Activated CD8-positive, alpha-beta memory T cell treated with anti-CD3 and anti-CD28 coated beads, Interleukin-2, amount 10 ng/mL, durations not matched to agents 7 days and 5 days (primary cell): Measurements from ENCODE around the gene PPM1J. TPM values are rescaled to one million over a fixed set of nuclear protein-coding genes. Genes with fewer than 3 reads are reported as not detected.

Experiments
- ATAC-seq: fragments of 150-1000 bp; cut with Tn5 transposase; one replicate; pipeline ENCODE4 v1.10.0; 2021; ENCODE audit warnings: moderate library complexity
- CTCF ChIA-PET: fragments of 350-600 bp; sonication (Branson Sonifier 250); formaldehyde crosslinking; loops from one replicate; lab custom pipeline; 2021; ENCODE audit warnings: antibody characterized with exemption; lab: Charles Lee
- DNase-seq: peaks from one replicate; pipeline ENCODE4 v3.0.0-alpha.2; 2020
- H3K27ac Mint-ChIP-seq: one replicate; pipeline ENCODE4 v1.8.0; 2021; ENCODE audit warnings: mild to moderate bottlenecking, mixed read lengths
- H3K27me3 Mint-ChIP-seq: one replicate; pipeline ENCODE4 v1.8.0; 2021; ENCODE audit warnings: mixed read lengths
- H3K36me3 Mint-ChIP-seq: one replicate; pipeline ENCODE4 v1.8.0; 2021; ENCODE audit warnings: mild to moderate bottlenecking, mixed read lengths
- H3K4me1 Mint-ChIP-seq: one replicate; pipeline ENCODE4 v1.8.0; 2021; ENCODE audit warnings: mixed read lengths
- H3K4me3 Mint-ChIP-seq: one replicate; pipeline ENCODE4 v1.8.0; 2021; ENCODE audit warnings: mild to moderate bottlenecking, moderate library complexity, mixed read lengths
- H3K9me3 Mint-ChIP-seq: one replicate; pipeline ENCODE4 v1.8.0; 2022; ENCODE audit warnings: low read depth, mixed read lengths
- total RNA-seq, 2 experiments: library from RNA; stranded (reverse); gene quantifications; one replicate each; pipeline ENCODE4 v1.2.3, GENCODE V29; 2021

The PPM1J gene
- total RNA-seq, 2 experiments from 2014 or later = 0.26 TPM; not detected in 1

GRCh38 chr1:112686835-112687234 lies 28.3 kb downstream of the PPM1J start:
- H3K36me3 Mint-ChIP-seq = peaks cover 26% of the 10 kb centered on the region
- ATAC-seq (no peak), DNase-seq (no peak)
- CTCF ChIA-PET = interaction anchor here (1.4 kb wide), 1 partner anchor 12 kb away, joined by 6 read pairs; the partner anchor contains the start of gene MOV10
- H3K27ac Mint-ChIP-seq = no peak overlapping the region
- H3K9me3 Mint-ChIP-seq = no peaks in the 10 kb centered on the region
- H3K4me3 Mint-ChIP-seq = no peak overlapping the region
- H3K4me1 Mint-ChIP-seq = peaks cover 15% of the 10 kb centered on the region
- no peaks in the 10 kb centered on the region for H3K27me3 Mint-ChIP-seq

- Mint-ChIP-seq H3K27me3 (no peaks in the 10 kb centered on the region), H3K36me3 (peaks cover 24% of the 10 kb centered on the region), H3K9me3 (no peaks in the 10 kb centered on the region), H3K4me1 (peaks cover 15% of the 10 kb centered on the region), H3K27ac (no peak overlapping the region), H3K4me3 (no peak overlapping the region)
- CTCF ChIA-PET = interaction anchor here (1.3 to 1.4 kb wide), 2 partner anchors 11 to 22 kb away, joined by 4 to 6 read pairs; partner anchors contain the start of gene MOV10
- ATAC-seq = no peak
- no peak for DNase-seq
These were observed 28.7 kb downstream of the PPM1J start for GRCh38 chr1:112686417-112686816.

- ATAC-seq (no peak), DNase-seq (no peak)
- H3K4me3 Mint-ChIP-seq = no peak overlapping the region
- H3K27ac Mint-ChIP-seq = no peak overlapping the region
- peaks cover 15% of the 10 kb centered on the region for H3K4me1 Mint-ChIP-seq
- peaks cover 25% of the 10 kb centered on the region for H3K36me3 Mint-ChIP-seq
- CTCF ChIA-PET = interaction anchor here (1.3 to 1.4 kb wide), 2 partner anchors 11 to 22 kb away, joined by 4 to 6 read pairs; partner anchors contain the start of gene MOV10
- no peaks in the 10 kb centered on the region for H3K9me3 Mint-ChIP-seq
- no peaks in the 10 kb centered on the region for H3K27me3 Mint-ChIP-seq
These were observed 29.2 kb downstream of the PPM1J start for GRCh38 chr1:112685913-112686312.

GRCh38 chr1:112678605-112679004 lies 36.5 kb downstream of the PPM1J start:
- CTCF ChIA-PET = no interaction called here
- Mint-ChIP-seq H3K4me3 (no peak overlapping the region), H3K27ac (peak overlapping the region; percentile 18), H3K4me1 (peaks cover 49% of the 10 kb centered on the region), H3K36me3 (peaks cover 34% of the 10 kb centered on the region), H3K9me3 (peaks cover 2% of the 10 kb centered on the region), H3K27me3 (no peaks in the 10 kb centered on the region)
- no peak for DNase-seq
- ATAC-seq = no peak

GRCh38 chr1:112677501-112677900 lies 37.6 kb downstream of the PPM1J start:
- ATAC-seq (no peak), DNase-seq (no peak)
- H3K27ac Mint-ChIP-seq = no peak overlapping the region
- H3K4me1 Mint-ChIP-seq = peaks cover 54% of the 10 kb centered on the region
- H3K9me3 Mint-ChIP-seq = peaks cover 2% of the 10 kb centered on the region
- no peaks in the 10 kb centered on the region for H3K27me3 Mint-ChIP-seq
- no peak overlapping the region for H3K4me3 Mint-ChIP-seq
- H3K36me3 Mint-ChIP-seq = peaks cover 35% of the 10 kb centered on the region
- CTCF ChIA-PET = no interaction called here

GRCh38 chr1:112676543-112676942 lies 38.6 kb downstream of the PPM1J start:
- CTCF ChIA-PET = interaction anchor here (1.0 kb wide), 1 partner anchor 32 kb away, joined by 3 read pairs; no protein-coding TSS in a partner anchor
- no peak overlapping the region for H3K4me3 Mint-ChIP-seq
- no peak for ATAC-seq

GRCh38 chr1:112675728-112676381 lies 39.3 kb downstream of the PPM1J start:
- H3K36me3 Mint-ChIP-seq = peaks cover 45% of the 10 kb centered on the region
- H3K27ac Mint-ChIP-seq = peak overlapping the region; percentile 75
- CTCF ChIA-PET = interaction anchor here (0.8 to 3.4 kb wide), 7 partner anchors 11 to 54 kb away, joined by 3 to 25 read pairs (median 7); partner anchors contain the start of genes PPM1J and RHOC

More at GRCh38 chr1:112676543-112676942, 38.6 kb downstream of the PPM1J start:
- Mint-ChIP-seq H3K27ac (no peak overlapping the region), H3K36me3 (peaks cover 40% of the 10 kb centered on the region), H3K9me3 (peaks cover 2% of the 10 kb centered on the region), H3K27me3 (no peaks in the 10 kb centered on the region), H3K4me1 (peaks cover 52% of the 10 kb centered on the region)
- DNase-seq = no peak

GRCh38 chr1:112674986-112675727 lies 40.0 kb downstream of the PPM1J start:
- Mint-ChIP-seq H3K27me3 (no peaks in the 10 kb centered on the region), H3K27ac (peak overlapping the region; percentile 97), H3K4me1 (peaks cover 52% of the 10 kb centered on the region), H3K36me3 (peaks cover 51% of the 10 kb centered on the region), H3K9me3 (peaks cover 2% of the 10 kb centered on the region), H3K4me3 (peak overlapping the region; percentile 95)
- CTCF ChIA-PET = interaction anchor here (0.5 to 3.4 kb wide), 15 partner anchors 10 to 1627 kb away, joined by 3 to 25 read pairs (median 4); partner anchors contain the start of genes CAPZA1, PPM1J, RHOC and ST7L
- DNase-seq = peak; percentile 54
- ATAC-seq = peak; percentile 56

More at GRCh38 chr1:112675728-112676381, 39.3 kb downstream of the PPM1J start:
- Mint-ChIP-seq H3K4me1 (peaks cover 52% of the 10 kb centered on the region), H3K4me3 (peak overlapping the region; percentile 74), H3K27me3 (no peaks in the 10 kb centered on the region), H3K9me3 (peaks cover 2% of the 10 kb centered on the region)
- ATAC-seq = no peak
- DNase-seq = no peak

GRCh38 chr1:112674440-112674985 lies 40.6 kb downstream of the PPM1J start, which contains the start of gene MOV10:
MOV10 (plus strand) TSS chr1:112674659; CDS start chr1:112674913, 254 bp downstream.
- H3K27ac Mint-ChIP-seq = peak within 1 kb of the TSS; percentile 97
- H3K27me3 Mint-ChIP-seq = no peaks in the 10 kb centered on the region
- peaks cover 49% of the 10 kb centered on the region for H3K4me1 Mint-ChIP-seq
- no peaks in the 10 kb centered on the region for H3K9me3 Mint-ChIP-seq
- CTCF ChIA-PET = interaction anchor here (0.5 to 3.4 kb wide), 15 partner anchors 10 to 1628 kb away, joined by 3 to 25 read pairs (median 4); partner anchors contain the start of genes CAPZA1, PPM1J, RHOC and ST7L
- H3K4me3 Mint-ChIP-seq = peak within 1 kb of the TSS; percentile 95
- ATAC-seq = peak; percentile 84
- peaks cover 54% of the 10 kb centered on the region for H3K36me3 Mint-ChIP-seq
- DNase-seq = peak; percentile 80

- no peaks in the 10 kb centered on the region for H3K27me3 Mint-ChIP-seq
- peak; percentile 5 for ATAC-seq
- no peaks in the 10 kb centered on the region for H3K9me3 Mint-ChIP-seq
- no peak for DNase-seq
- CTCF ChIA-PET = interaction anchor here (0.6 to 3.4 kb wide), 13 partner anchors 9 to 1496 kb away, joined by 3 to 25 read pairs (median 7); partner anchors contain the start of genes CAPZA1, PPM1J, RHOC and ST7L
- H3K27ac Mint-ChIP-seq = peak overlapping the region; percentile 97
- H3K4me1 Mint-ChIP-seq = peaks cover 50% of the 10 kb centered on the region
- peaks cover 58% of the 10 kb centered on the region for H3K36me3 Mint-ChIP-seq
- H3K4me3 Mint-ChIP-seq = peak overlapping the region; percentile 95
These were observed 41.3 kb downstream of the PPM1J start for GRCh38 chr1:112673592-112674439.

GRCh38 chr1:112672842-112673241 lies 42.3 kb downstream of the PPM1J start:
- CTCF ChIA-PET = interaction anchor here (1.3 to 3.4 kb wide), 5 partner anchors 11 to 171 kb away, joined by 5 to 25 read pairs (median 9); partner anchors contain the start of genes PPM1J and RHOC
- DNase-seq (no peak), ATAC-seq (no peak)
- Mint-ChIP-seq H3K27ac (peak overlapping the region; percentile 46), H3K27me3 (no peaks in the 10 kb centered on the region), H3K9me3 (no peaks in the 10 kb centered on the region), H3K4me3 (peak overlapping the region; percentile 14), H3K36me3 (peaks cover 61% of the 10 kb centered on the region), H3K4me1 (peaks cover 50% of the 10 kb centered on the region)

GRCh38 chr1:112672009-112672408 lies 43.1 kb downstream of the PPM1J start:
- Mint-ChIP-seq H3K27me3 (no peaks in the 10 kb centered on the region), H3K36me3 (peaks cover 65% of the 10 kb centered on the region), H3K4me1 (peaks cover 53% of the 10 kb centered on the region), H3K27ac (peak overlapping the region; percentile 34), H3K9me3 (no peaks in the 10 kb centered on the region), H3K4me3 (no peak overlapping the region)
- DNase-seq (no peak), ATAC-seq (no peak)
- CTCF ChIA-PET = interaction anchor here (1.6 to 2.3 kb wide), 2 partner anchors 36 to 44 kb away, joined by 5 to 9 read pairs; partner anchors contain the start of gene PPM1J
